ENCODE measurements around the gene NUP210.

NUP210 gene

DNA sequence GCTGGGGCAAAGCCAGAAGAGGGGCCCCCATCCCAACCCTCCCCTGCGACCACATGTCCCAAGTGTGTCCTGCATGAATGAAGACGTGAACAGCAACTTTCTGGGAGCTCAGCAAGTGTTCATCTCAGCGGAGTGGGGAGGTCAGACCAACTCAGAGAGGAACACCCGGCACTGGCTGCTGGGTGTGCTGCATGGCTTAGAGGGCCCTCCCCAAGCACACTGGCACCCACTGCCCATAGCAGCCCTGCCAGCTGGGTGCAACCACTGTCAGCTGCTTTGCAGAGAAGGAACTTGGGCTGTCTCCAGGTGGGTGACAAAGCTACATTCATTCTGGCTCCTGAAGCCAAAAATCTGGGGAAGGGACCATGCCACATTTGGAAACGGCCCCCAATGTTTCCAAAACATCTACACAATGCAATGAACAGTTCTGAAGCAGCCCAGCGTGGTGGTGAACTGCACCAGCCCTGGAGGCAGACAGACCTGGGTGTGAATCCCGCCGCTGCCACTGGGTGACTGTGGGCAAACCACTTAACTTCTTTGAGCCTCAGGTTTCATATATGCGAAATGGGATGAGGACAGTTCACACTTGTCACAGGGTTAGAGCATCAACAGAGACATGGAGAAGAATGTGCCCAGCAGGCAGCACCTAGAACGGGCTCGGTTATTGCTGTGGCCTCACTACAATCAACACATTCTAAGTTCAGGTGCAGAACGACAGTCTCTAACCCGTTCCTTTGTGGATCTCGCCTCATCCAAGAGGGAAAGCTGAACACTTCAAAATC lies 145.4 kb downstream of the NUP210 start:
- TF ChIP-seq FOXA1 (IDR thresholded peaks at IDR 0.05) (no peak), L3MBTL2 (conservative IDR thresholded peaks at IDR 0.05) (no peak), FOXK2 (IDR thresholded peaks at IDR 0.05) (no peak), BHLHE40 (IDR thresholded peaks at IDR 0.05; ENCODE audit: borderline replicate concordance) (no peak), FOXM1 (IDR thresholded peaks at IDR 0.05; ENCODE audit: borderline replicate concordance) (no peak), NFRKB (IDR thresholded peaks at IDR 0.05) (no peak), TARDBP (IDR thresholded peaks at IDR 0.05) (no peak), SUZ12 (IDR thresholded peaks at IDR 0.05) (no peak), ELF4 (IDR thresholded peaks at IDR 0.05) (no peak), SP1 (IDR thresholded peaks at IDR 0.05) (no peak), ZNF384 (IDR thresholded peaks at IDR 0.05) (no peak), LEF1 (IDR thresholded peaks at IDR 0.05; ENCODE audit: borderline replicate concordance) (no peak), HDGF (IDR thresholded peaks at IDR 0.05; ENCODE audit: borderline replicate concordance) (no peak), CTBP1 (IDR thresholded peaks at IDR 0.05; ENCODE audit: borderline replicate concordance) (no peak), ARNT (IDR thresholded peaks at IDR 0.05) (no peak)
- TF ChIP-seq, protein P1, sequence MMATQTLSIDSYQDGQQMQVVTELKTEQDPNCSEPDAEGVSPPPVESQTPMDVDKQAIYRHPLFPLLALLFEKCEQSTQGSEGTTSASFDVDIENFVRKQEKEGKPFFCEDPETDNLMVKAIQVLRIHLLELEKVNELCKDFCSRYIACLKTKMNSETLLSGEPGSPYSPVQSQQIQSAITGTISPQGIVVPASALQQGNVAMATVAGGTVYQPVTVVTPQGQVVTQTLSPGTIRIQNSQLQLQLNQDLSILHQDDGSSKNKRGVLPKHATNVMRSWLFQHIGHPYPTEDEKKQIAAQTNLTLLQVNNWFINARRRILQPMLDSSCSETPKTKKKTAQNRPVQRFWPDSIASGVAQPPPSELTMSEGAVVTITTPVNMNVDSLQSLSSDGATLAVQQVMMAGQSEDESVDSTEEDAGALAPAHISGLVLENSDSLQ (IDR thresholded peaks at IDR 0.05) = no peak
- ChIA-PET CTCF (no interaction called here), POLR2A (no interaction called here)
- no peak for DNase-seq (ENCODE audit: extremely low spot score)

DNA sequence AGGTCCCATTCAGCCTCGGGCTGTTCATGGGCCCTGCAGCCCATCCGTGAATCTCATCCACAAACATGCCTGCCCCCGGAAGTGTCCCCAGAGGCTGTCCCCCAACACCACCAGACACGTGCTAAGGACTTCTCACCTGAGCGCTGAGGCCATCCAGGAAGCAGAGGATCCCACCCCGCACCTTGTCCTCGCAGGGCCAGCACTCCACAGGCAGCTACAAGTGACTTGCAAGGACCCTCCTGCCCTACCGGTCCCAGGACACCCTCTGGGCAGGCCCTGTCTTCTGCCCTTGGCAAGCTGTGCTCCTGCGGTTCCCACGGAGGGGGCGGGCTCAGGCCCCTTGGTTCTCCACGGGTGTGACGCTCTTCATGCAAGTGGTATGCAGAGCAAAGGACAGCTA lies 146.0 kb downstream of the NUP210 start:
- TF ChIP-seq FOXK2 (IDR thresholded peaks at IDR 0.05) (no peak), L3MBTL2 (conservative IDR thresholded peaks at IDR 0.05) (no peak), BHLHE40 (IDR thresholded peaks at IDR 0.05; ENCODE audit: borderline replicate concordance) (no peak), ELF4 (IDR thresholded peaks at IDR 0.05) (no peak), SP1 (IDR thresholded peaks at IDR 0.05) (no peak), FOXM1 (IDR thresholded peaks at IDR 0.05; ENCODE audit: borderline replicate concordance) (no peak), ZNF384 (IDR thresholded peaks at IDR 0.05) (no peak), FOXA1 (IDR thresholded peaks at IDR 0.05) (no peak), HDGF (IDR thresholded peaks at IDR 0.05; ENCODE audit: borderline replicate concordance) (no peak), TARDBP (IDR thresholded peaks at IDR 0.05) (no peak), ARNT (IDR thresholded peaks at IDR 0.05) (no peak), SUZ12 (IDR thresholded peaks at IDR 0.05) (no peak), LEF1 (IDR thresholded peaks at IDR 0.05; ENCODE audit: borderline replicate concordance) (no peak), CTBP1 (IDR thresholded peaks at IDR 0.05; ENCODE audit: borderline replicate concordance) (no peak), NFRKB (IDR thresholded peaks at IDR 0.05) (no peak)
- TF ChIP-seq, protein P1 (IDR thresholded peaks at IDR 0.05) = no peak
- ChIA-PET CTCF (no interaction called here), POLR2A (no interaction called here)
- no peak for DNase-seq (ENCODE audit: extremely low spot score)

DNA sequence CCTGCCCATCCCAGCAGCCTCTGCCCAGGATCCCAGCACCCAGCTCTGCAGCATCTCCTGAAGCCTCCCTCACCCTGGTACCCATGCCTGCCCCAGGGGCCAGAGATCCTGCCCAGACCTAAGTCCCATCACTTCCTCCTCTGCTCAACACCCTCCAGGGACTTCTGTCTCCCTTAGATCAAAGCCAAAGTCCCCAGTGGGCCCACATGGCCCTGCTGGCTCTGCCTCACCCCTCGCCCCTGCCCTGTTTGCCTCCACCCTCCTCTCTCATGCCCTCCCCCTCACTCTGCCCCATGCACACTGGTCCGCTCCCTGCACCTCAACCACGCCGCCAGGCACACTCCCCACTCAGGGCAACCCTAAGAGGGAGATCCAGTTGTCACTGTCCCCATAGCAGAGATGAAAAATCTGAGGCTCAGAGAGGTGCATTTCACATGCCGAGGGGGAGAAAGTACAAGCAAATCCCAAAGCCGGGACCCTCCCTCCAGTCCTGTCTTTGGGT lies 146.5 kb downstream of the NUP210 start:
- ChIA-PET CTCF (no interaction called here), POLR2A (no interaction called here)
- TF ChIP-seq HDGF (IDR thresholded peaks at IDR 0.05; ENCODE audit: borderline replicate concordance) (no peak), CTBP1 (IDR thresholded peaks at IDR 0.05; ENCODE audit: borderline replicate concordance) (no peak), ARNT (IDR thresholded peaks at IDR 0.05) (no peak), FOXM1 (IDR thresholded peaks at IDR 0.05; ENCODE audit: borderline replicate concordance) (no peak), BHLHE40 (IDR thresholded peaks at IDR 0.05; ENCODE audit: borderline replicate concordance) (no peak), NFRKB (IDR thresholded peaks at IDR 0.05) (no peak), LEF1 (IDR thresholded peaks at IDR 0.05; ENCODE audit: borderline replicate concordance) (no peak), TARDBP (IDR thresholded peaks at IDR 0.05) (no peak)
- no peak for DNase-seq (ENCODE audit: extremely low spot score)

DNA sequence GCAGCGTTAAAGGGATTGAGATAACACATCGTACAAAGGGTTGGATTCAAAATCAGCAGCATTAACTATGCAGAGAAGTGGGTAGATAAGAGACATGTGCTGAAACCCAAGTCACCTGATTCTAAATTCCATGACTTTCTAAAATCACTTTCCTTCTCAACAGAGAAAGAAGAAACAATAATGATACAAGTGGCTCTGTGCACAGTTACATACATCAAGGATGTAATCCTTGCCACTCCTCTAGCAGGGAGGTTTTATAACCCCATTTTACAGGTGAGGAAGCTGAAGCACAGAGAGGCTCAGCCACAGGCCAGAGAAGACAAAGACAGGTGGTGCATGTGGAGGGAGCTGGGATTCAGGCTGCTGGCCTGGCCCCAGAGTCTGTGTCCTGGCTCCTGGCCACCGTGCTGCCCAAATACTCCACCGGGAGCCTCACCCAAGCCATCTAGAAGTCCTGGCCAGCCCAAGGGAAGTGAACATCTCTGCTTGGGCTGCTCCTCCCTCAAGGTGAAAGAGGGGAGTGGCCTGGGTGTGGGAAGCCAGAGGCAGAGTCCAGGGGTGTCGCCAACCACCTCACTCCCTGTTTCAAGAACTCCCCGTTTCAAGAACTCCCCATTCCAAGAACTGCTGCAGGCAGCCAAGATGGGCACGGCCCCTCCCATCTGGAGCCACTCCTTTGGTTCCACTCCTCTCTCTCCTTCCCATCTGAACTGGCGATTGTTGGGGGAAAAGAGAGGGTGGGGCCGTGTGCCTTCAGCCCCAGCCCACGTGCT lies 147.1 kb downstream of the NUP210 start:
- no peak for DNase-seq (ENCODE audit: extremely low spot score)
- CTCF ChIA-PET = no interaction called here
- POLR2A ChIA-PET = no interaction called here
- TF ChIP-seq FOXM1 (IDR thresholded peaks at IDR 0.05; ENCODE audit: borderline replicate concordance) = no peak
- no peak for TF ChIP-seq HDGF (IDR thresholded peaks at IDR 0.05; ENCODE audit: borderline replicate concordance)
- no peak for TF ChIP-seq SUZ12 (IDR thresholded peaks at IDR 0.05)
- no peak for TF ChIP-seq NFRKB (IDR thresholded peaks at IDR 0.05)
- TF ChIP-seq ZNF384 (IDR thresholded peaks at IDR 0.05) = no peak
- no peak for TF ChIP-seq ARNT (IDR thresholded peaks at IDR 0.05)
- no peak for TF ChIP-seq CTBP1 (IDR thresholded peaks at IDR 0.05; ENCODE audit: borderline replicate concordance)
- no peak for TF ChIP-seq SP1 (IDR thresholded peaks at IDR 0.05)
- TF ChIP-seq ELF4 (IDR thresholded peaks at IDR 0.05) = no peak
- no peak for TF ChIP-seq TARDBP (IDR thresholded peaks at IDR 0.05)
- no peak for TF ChIP-seq L3MBTL2 (conservative IDR thresholded peaks at IDR 0.05)
- TF ChIP-seq, protein P1 (IDR thresholded peaks at IDR 0.05) = no peak
- no peak for TF ChIP-seq BHLHE40 (IDR thresholded peaks at IDR 0.05; ENCODE audit: borderline replicate concordance)
- TF ChIP-seq LEF1 (IDR thresholded peaks at IDR 0.05; ENCODE audit: borderline replicate concordance) = no peak
- TF ChIP-seq FOXK2 (IDR thresholded peaks at IDR 0.05) = no peak
- TF ChIP-seq FOXA1 (IDR thresholded peaks at IDR 0.05) = no peak

DNA sequence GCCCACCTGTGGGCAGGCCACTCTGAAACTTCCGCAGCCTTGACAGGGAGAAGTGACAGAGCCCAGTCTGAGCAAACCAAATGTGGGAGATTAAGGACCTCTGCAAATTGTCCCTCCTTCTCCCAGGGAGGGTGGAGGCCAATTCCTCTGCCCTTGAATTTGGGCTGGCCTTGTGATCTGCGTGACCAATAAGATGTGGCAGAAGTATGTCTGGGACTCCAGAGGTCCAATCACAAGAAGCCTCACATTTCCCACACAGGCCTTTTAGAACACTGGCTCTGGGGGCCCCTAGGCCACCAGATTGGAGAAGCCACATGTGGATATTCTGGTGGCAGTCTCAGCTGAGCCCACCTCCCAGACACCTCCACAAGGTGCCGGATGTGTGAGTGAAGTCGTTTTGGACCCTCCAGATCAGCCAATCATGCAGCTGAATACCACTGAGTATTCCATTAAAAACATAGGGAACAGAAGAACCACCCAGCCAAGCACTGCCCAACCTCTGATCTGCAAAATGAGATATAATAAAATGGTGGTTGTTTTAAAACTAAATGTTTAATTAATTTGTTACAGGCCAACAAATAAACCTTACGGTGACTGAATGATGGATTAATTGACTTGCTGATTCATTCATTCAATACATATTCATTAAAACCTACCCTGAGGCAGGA lies 150.3 kb downstream of the NUP210 start:
- no peak for DNase-seq (ENCODE audit: extremely low spot score)
- POLR2A ChIA-PET = no interaction called here
- no peak for TF ChIP-seq HDGF (IDR thresholded peaks at IDR 0.05; ENCODE audit: borderline replicate concordance)
- no peak for TF ChIP-seq TARDBP (IDR thresholded peaks at IDR 0.05)
- no peak for TF ChIP-seq L3MBTL2 (conservative IDR thresholded peaks at IDR 0.05)
- no peak for TF ChIP-seq ZNF384 (IDR thresholded peaks at IDR 0.05)
- CTCF ChIA-PET = no interaction called here

Data from HEK293T (cell line).